ENCODE measurements around the gene GNS.
A peak's percentile ranks its signal among the peaks of the same experiment; 100 is the strongest.

GNS gene

GRCh38 chr12:64671681-64672080 lies 87.5 kb downstream of the GNS start:
- no peak for DNase-seq

- no peak for DNase-seq
Measured at GRCh38 chr12:64670919-64671639, 88.1 kb downstream of the GNS start.

- no peak for DNase-seq
Measured at GRCh38 chr12:64670019-64670418, 89.2 kb downstream of the GNS start.

- DNase-seq, result no peak
Measured at GRCh38 chr12:64669270-64669842, 89.8 kb downstream of the GNS start.

- DNase-seq, result no peak
Measured at GRCh38 chr12:64667793-64668192, 91.4 kb downstream of the GNS start.

GRCh38 chr12:64666054-64666914 lies 92.9 kb downstream of the GNS start:
- DNase-seq, result no peak

- DNase-seq, result peak; percentile 38
Measured at GRCh38 chr12:64665514-64665913, 93.7 kb downstream of the GNS start.

All from NCI-H1048 (cell line).